Body of pancreas (tissue), 4 donors: ENCODE results near the gene PIGP. TPM values are rescaled to one million over a fixed set of nuclear protein-coding genes. Genes with fewer than 3 reads are reported as not detected.

Experiments
- ATAC-seq: fragments of 150-250 bp; one replicate; pipeline ENCODE4 v1.9.1; 2016
- DNase-seq, 4 donors: peaks; one replicate each; pipeline ENCODE4 v3.0.0-alpha.2; 2019
- H3K27ac ChIP-seq, 4 donors: fragments of 200-600 bp; sonication (generic); 1 replicate in 3 of 4; 2 replicates in 1 of 4; pipeline versions ENCODE4 v1.5.1 to v1.6.1; 2016 to 2019; ENCODE audit warnings: mild to moderate bottlenecking in 1 of 4, mixed read lengths in 1 of 4, moderate library complexity in 1 of 4
- H3K27me3 ChIP-seq, 2 donors: fragments of 200-600 bp; sonication (generic); one replicate each; pipeline ENCODE4 v1.6.0; 2016; ENCODE audit warnings: mild to moderate bottlenecking in 1 of 2
- H3K36me3 ChIP-seq, 2 donors: fragments of 200-600 bp; sonication (generic); replicated peaks in 1 of 2; 2 replicates each; pipeline ENCODE4 v1.5.1; 2016; ENCODE audit warnings: low read depth in 2 of 2; ENCODE audit not compliant: insufficient read depth in 1 of 2
- H3K4me1 ChIP-seq: fragments of 200-600 bp; sonication (generic); one replicate; pipeline ENCODE4 v1.6.0; 2016
- H3K4me3 ChIP-seq, 2 donors: fragments of 200-600 bp; sonication (generic); 1 replicate in 1 of 2; 2 replicates in 1 of 2; pipeline ENCODE4 v1.5.1; 2016 to 2019
- H3K9me3 ChIP-seq, 3 donors: fragments of 200-600 bp; sonication (generic); 1 replicate in 2 of 3; 2 replicates in 1 of 3; pipeline ENCODE4 v1.5.1; 2016
- CTCF ChIP-seq, 7 experiments: fragments of 450-650 bp in 4 of 7; fragments of 200-600 bp in 3 of 7; sonication (generic) in 3 of 7; IDR thresholded peaks; one replicate each; pipeline ENCODE4 v1.5.1; 2016 to 2019; ENCODE audit warnings: antibody characterized with exemption in 7 of 7
- POLR2A ChIP-seq, 3 donors: fragments of 450-650 bp; IDR thresholded peaks; one replicate each; pipeline ENCODE4 v1.6.1; 2016; ENCODE audit warnings: antibody characterized with exemption in 3 of 3, mild to moderate bottlenecking in 2 of 3
- WGBS, 2 donors: methylation state at CpG; one replicate each; pipeline ENCODE4 v1.1.5; 2017; 5-methylcytosine and 5-hydroxymethylcytosine counted together
- intact Hi-C: fragments of 100-400 bp; cut with DNase I; formaldehyde crosslinking; loops from one replicate; pipeline ENCODE4 v1.15.1; 2023
- total RNA-seq, 2 donors: library from RNA; depleted of rRNA; stranded (reverse); fragments of >200 nt; gene quantifications; one replicate each; pipeline ENCODE4 v1.1.0, GENCODE V29; 2016

Gene PIGP
- total RNA-seq, 2 donors from 2014 or later, result 4.3 to 7.5 TPM

GRCh38 chr21:37032877-37033471 lies 39.9 kb downstream of the PIGP start:
- ATAC-seq (no peak), DNase-seq (no peak)
- no peaks in the 10 kb centered on the region for H3K9me3 ChIP-seq
- H3K27me3 ChIP-seq, result no peaks in the 10 kb centered on the region
- H3K36me3 ChIP-seq, result no peaks in the 10 kb centered on the region
- intact Hi-C loops, result no loop called here
- H3K4me1 ChIP-seq, result no peaks in the 10 kb centered on the region
- WGBS, 2 donors, result 63 to 80% methylated on average over 4 of the region's 4 CpGs
- TF ChIP-seq POLR2A (IDR thresholded peaks at IDR 0.05) (no peak), CTCF (IDR thresholded peaks at IDR 0.05) (no peak)
- no peak overlapping the region for H3K27ac ChIP-seq
- H3K4me3 ChIP-seq, result no peak overlapping the region

- ATAC-seq (no peak), DNase-seq (no peak)
- H3K9me3 ChIP-seq, result no peaks in the 10 kb centered on the region
- TF ChIP-seq CTCF (IDR thresholded peaks at IDR 0.05), result no peak
- 68 to 71% methylated on average over 5 of the region's 5 CpGs for WGBS, 2 donors
- H3K4me1 ChIP-seq, result no peaks in the 10 kb centered on the region
- intact Hi-C loops, result no loop called here
- H3K27ac ChIP-seq, result no peak overlapping the region
- no peaks in the 10 kb centered on the region for H3K27me3 ChIP-seq
- H3K4me3 ChIP-seq, result no peak overlapping the region
- H3K36me3 ChIP-seq, result no peaks in the 10 kb centered on the region
These were observed 40.6 kb downstream of the PIGP start for GRCh38 chr21:37032293-37032692.

GRCh38 chr21:37030864-37031263 lies 42.0 kb downstream of the PIGP start:
- TF ChIP-seq CTCF (IDR thresholded peaks at IDR 0.05) (no peak), POLR2A (IDR thresholded peaks at IDR 0.05) (no peak)
- WGBS, 2 donors, result 92 to 95% methylated on average over 4 of the region's 4 CpGs

GRCh38 chr21:37028570-37028969 lies 44.3 kb downstream of the PIGP start:
- H3K4me3 ChIP-seq, result no peak overlapping the region
- no peak for DNase-seq
- TF ChIP-seq CTCF (IDR thresholded peaks at IDR 0.05) (no peak), POLR2A (IDR thresholded peaks at IDR 0.05) (no peak)
- no peak overlapping the region for H3K27ac ChIP-seq
- 84% methylated on average over 4 of the region's 4 CpGs for WGBS, 2 donors
- no peak for ATAC-seq
- H3K4me1 ChIP-seq, result no peaks in the 10 kb centered on the region
- H3K9me3 ChIP-seq, result no peaks in the 10 kb centered on the region
- intact Hi-C loops, result no loop called here
- no peaks in the 10 kb centered on the region for H3K27me3 ChIP-seq
- H3K36me3 ChIP-seq, result no peaks in the 10 kb centered on the region

More at GRCh38 chr21:37030864-37031263, 42.0 kb downstream of the PIGP start:
- DNase-seq (no peak), ATAC-seq (no peak)
- no peaks in the 10 kb centered on the region for H3K27me3 ChIP-seq
- no peaks in the 10 kb centered on the region for H3K9me3 ChIP-seq
- H3K27ac ChIP-seq, result no peak overlapping the region
- no peaks in the 10 kb centered on the region for H3K36me3 ChIP-seq
- no peaks in the 10 kb centered on the region for H3K4me1 ChIP-seq
- H3K4me3 ChIP-seq, result no peak overlapping the region
- intact Hi-C loops, result no loop called here

- 23 to 31% methylated on average over 4 of the region's 4 CpGs for WGBS, 2 donors
- Histone ChIP-seq H3K27ac (no peak overlapping the region), H3K4me3 (no peak overlapping the region), H3K9me3 (no peaks in the 10 kb centered on the region), H3K36me3 (no peaks in the 10 kb centered on the region), H3K4me1 (no peaks in the 10 kb centered on the region), H3K27me3 (no peaks in the 10 kb centered on the region)
- intact Hi-C loops, result no loop called here
- TF ChIP-seq POLR2A (IDR thresholded peaks at IDR 0.05), result no peak
- TF ChIP-seq CTCF (IDR thresholded peaks at IDR 0.05), result no peak
- ATAC-seq (no peak), DNase-seq (no peak)
These were observed 46.4 kb downstream of the PIGP start for GRCh38 chr21:37026499-37026898.
